Activated naive CD8-positive, alpha-beta T cell treated with anti-CD3 and anti-CD28 coated beads for 36 hours (primary cell): Measurements from ENCODE around the gene YBX1. TPM values are rescaled to one million over a fixed set of nuclear protein-coding genes. Genes with fewer than 3 reads are reported as not detected.
A peak's percentile ranks its signal among the peaks of the same experiment; 100 is the strongest.
"Not testable (repeated sequence)": the region's sequence is repeated elsewhere in the genome, so short reads cannot be mapped to it uniquely, and the experiment has no call there.

Experiments used
- DNase-seq: peaks from one replicate; pipeline ENCODE4 v3.0.0; 2021
- H3K27ac Mint-ChIP-seq: one replicate; pipeline ENCODE4 v1.8.0; 2022; ENCODE audit warnings: mild to moderate bottlenecking, moderate library complexity, mixed read lengths
- H3K27me3 Mint-ChIP-seq: one replicate; pipeline ENCODE4 v1.8.0; 2022; ENCODE audit warnings: mild to moderate bottlenecking, mixed read lengths
- H3K36me3 Mint-ChIP-seq: one replicate; pipeline ENCODE4 v1.8.0; 2021; ENCODE audit warnings: mild to moderate bottlenecking, mixed read lengths
- H3K4me1 Mint-ChIP-seq: one replicate; pipeline ENCODE4 v1.8.0; 2021; ENCODE audit warnings: mixed read lengths
- H3K4me3 Mint-ChIP-seq: one replicate; pipeline ENCODE4 v1.8.0; 2022; ENCODE audit warnings: mild to moderate bottlenecking, moderate library complexity, mixed read lengths
- H3K9me3 Mint-ChIP-seq: one replicate; pipeline ENCODE4 v1.8.0; 2022; ENCODE audit warnings: mixed read lengths
- total RNA-seq, 2 experiments: library from RNA; stranded (reverse); gene quantifications; one replicate each; pipeline ENCODE4 v1.2.3, GENCODE V29; 2021

YBX1 gene
- total RNA-seq, 2 experiments from 2014 or later, result 1,441 to 1,525 TPM

GRCh38 chr1:42680055-42680454 is 2.2 kb upstream of the YBX1 start:
- Mint-ChIP-seq H3K27me3 (peaks cover 3% of the 10 kb centered on the region), H3K36me3 (peaks cover 36% of the 10 kb centered on the region), H3K4me1 (peaks cover 31% of the 10 kb centered on the region), H3K9me3 (no peaks in the 10 kb centered on the region), H3K4me3 (peak overlapping the region; percentile 92), H3K27ac (no peak overlapping the region)
- DNase-seq, result no peak

- H3K4me3 Mint-ChIP-seq, result peak overlapping the region; percentile 92
- H3K9me3 Mint-ChIP-seq, result no peaks in the 10 kb centered on the region
- peaks cover 3% of the 10 kb centered on the region for H3K27me3 Mint-ChIP-seq
- peaks cover 40% of the 10 kb centered on the region for H3K4me1 Mint-ChIP-seq
- DNase-seq, result no peak
- H3K27ac Mint-ChIP-seq, result peak overlapping the region; percentile 99
- H3K36me3 Mint-ChIP-seq, result peaks cover 42% of the 10 kb centered on the region
Measured at GRCh38 chr1:42680921-42681683, 1.1 kb upstream of the YBX1 start.

GRCh38 chr1:42682484-42682738 is 193 bp downstream of the YBX1 start:
- Mint-ChIP-seq H3K36me3 (peaks cover 50% of the 10 kb centered on the region), H3K4me1 (peaks cover 52% of the 10 kb centered on the region), H3K4me3 (peak overlapping the region; percentile 92), H3K27ac (peak overlapping the region; percentile 99)
- not testable (repeated sequence) for H3K27me3 Mint-ChIP-seq, H3K9me3 Mint-ChIP-seq, DNase-seq

- Mint-ChIP-seq H3K36me3 (peaks cover 55% of the 10 kb centered on the region), H3K4me1 (peaks cover 57% of the 10 kb centered on the region), H3K4me3 (peak overlapping the region; percentile 99), H3K27ac (peak overlapping the region; percentile 94), H3K9me3 (no peaks in the 10 kb centered on the region), H3K27me3 (peaks cover 3% of the 10 kb centered on the region)
- peak; percentile 76 for DNase-seq
Measured at GRCh38 chr1:42682739-42683531, 717 bp downstream of the YBX1 start.

- peaks cover 3% of the 10 kb centered on the region for H3K27me3 Mint-ChIP-seq
- peak overlapping the region; percentile 99 for H3K4me3 Mint-ChIP-seq
- peak; percentile 17 for DNase-seq
- H3K27ac Mint-ChIP-seq, result peak overlapping the region; percentile 94
- peaks cover 54% of the 10 kb centered on the region for H3K36me3 Mint-ChIP-seq
- peaks cover 65% of the 10 kb centered on the region for H3K4me1 Mint-ChIP-seq
- H3K9me3 Mint-ChIP-seq, result no peaks in the 10 kb centered on the region
Measured at GRCh38 chr1:42684139-42684538, 1.9 kb downstream of the YBX1 start.

- Mint-ChIP-seq H3K27ac (no peak overlapping the region), H3K4me3 (peak overlapping the region; percentile 67), H3K27me3 (peaks cover 3% of the 10 kb centered on the region), H3K4me1 (peaks cover 75% of the 10 kb centered on the region), H3K9me3 (no peaks in the 10 kb centered on the region), H3K36me3 (peaks cover 55% of the 10 kb centered on the region)
- DNase-seq, result no peak
Measured at GRCh38 chr1:42686418-42686817, 4.2 kb downstream of the YBX1 start.

GRCh38 chr1:42689912-42690311 is 7.7 kb downstream of the YBX1 start:
- H3K27ac Mint-ChIP-seq, result peak overlapping the region; percentile 62
- H3K4me3 Mint-ChIP-seq, result peak overlapping the region; percentile 43
- no peaks in the 10 kb centered on the region for H3K9me3 Mint-ChIP-seq
- H3K27me3 Mint-ChIP-seq, result no peaks in the 10 kb centered on the region
- peaks cover 56% of the 10 kb centered on the region for H3K36me3 Mint-ChIP-seq
- no peak for DNase-seq
- peaks cover 89% of the 10 kb centered on the region for H3K4me1 Mint-ChIP-seq

- Mint-ChIP-seq H3K27me3 (no peaks in the 10 kb centered on the region), H3K9me3 (no peaks in the 10 kb centered on the region), H3K4me1 (peaks cover 89% of the 10 kb centered on the region), H3K4me3 (no peak overlapping the region), H3K36me3 (peaks cover 57% of the 10 kb centered on the region), H3K27ac (peak overlapping the region; percentile 25)
- DNase-seq, result no peak
Measured at GRCh38 chr1:42690477-42691156, 8.4 kb downstream of the YBX1 start.

GRCh38 chr1:42691157-42691498 is 8.9 kb downstream of the YBX1 start:
- Mint-ChIP-seq H3K36me3 (peaks cover 58% of the 10 kb centered on the region), H3K27me3 (no peaks in the 10 kb centered on the region), H3K4me3 (no peak overlapping the region), H3K9me3 (no peaks in the 10 kb centered on the region), H3K4me1 (peaks cover 86% of the 10 kb centered on the region), H3K27ac (peak overlapping the region; percentile 67)
- no peak for DNase-seq

- H3K27me3 Mint-ChIP-seq, result no peaks in the 10 kb centered on the region
- peaks cover 75% of the 10 kb centered on the region for H3K4me1 Mint-ChIP-seq
- peak overlapping the region; percentile 11 for H3K27ac Mint-ChIP-seq
- peaks cover 51% of the 10 kb centered on the region for H3K36me3 Mint-ChIP-seq
- DNase-seq, result no peak
- no peak overlapping the region for H3K4me3 Mint-ChIP-seq
- H3K9me3 Mint-ChIP-seq, result no peaks in the 10 kb centered on the region
Measured at GRCh38 chr1:42692461-42692860, 10.2 kb downstream of the YBX1 start.

- H3K9me3 Mint-ChIP-seq, result no peaks in the 10 kb centered on the region
- no peaks in the 10 kb centered on the region for H3K27me3 Mint-ChIP-seq
- peaks cover 47% of the 10 kb centered on the region for H3K36me3 Mint-ChIP-seq
- H3K4me3 Mint-ChIP-seq, result no peak overlapping the region
- peaks cover 71% of the 10 kb centered on the region for H3K4me1 Mint-ChIP-seq
- DNase-seq, result no peak
- H3K27ac Mint-ChIP-seq, result peak overlapping the region; percentile 11
Measured at GRCh38 chr1:42692911-42693310, 10.7 kb downstream of the YBX1 start.

- DNase-seq, result no peak
- Mint-ChIP-seq H3K9me3 (no peaks in the 10 kb centered on the region), H3K27me3 (no peaks in the 10 kb centered on the region), H3K4me3 (no peak overlapping the region), H3K27ac (peak overlapping the region; percentile 16), H3K4me1 (peaks cover 29% of the 10 kb centered on the region), H3K36me3 (peaks cover 56% of the 10 kb centered on the region)
Measured at GRCh38 chr1:42698081-42698813, 16.0 kb downstream of the YBX1 start.

- no peak overlapping the region for H3K4me3 Mint-ChIP-seq
- no peaks in the 10 kb centered on the region for H3K27me3 Mint-ChIP-seq
- H3K27ac Mint-ChIP-seq, result peak overlapping the region; percentile 56
- H3K36me3 Mint-ChIP-seq, result peaks cover 65% of the 10 kb centered on the region
- H3K9me3 Mint-ChIP-seq, result no peaks in the 10 kb centered on the region
- H3K4me1 Mint-ChIP-seq, result peaks cover 15% of the 10 kb centered on the region
- DNase-seq, result no peak
Measured at GRCh38 chr1:42700006-42700405, 17.8 kb downstream of the YBX1 start.

- Mint-ChIP-seq H3K27ac (peak overlapping the region; percentile 55), H3K9me3 (peaks cover 4% of the 10 kb centered on the region), H3K4me3 (no peak overlapping the region), H3K36me3 (peaks cover 69% of the 10 kb centered on the region), H3K27me3 (no peaks in the 10 kb centered on the region), H3K4me1 (no peaks in the 10 kb centered on the region)
- no peak for DNase-seq
Measured at GRCh38 chr1:42703888-42704464, 21.8 kb downstream of the YBX1 start.
